GM21367 (cell line): Measurements from ENCODE around the gene C17orf75.
"Not testable (repeated sequence)": the region's sequence is repeated elsewhere in the genome, so short reads cannot be mapped to it uniquely, and the experiment has no call there.

Experiments used
- ATAC-seq: cut with Tn5 transposase; IDR thresholded peaks from one replicate; pipeline ENCODE4 v1.9.1; 2021; ENCODE audit not compliant: unreplicated experiment

The C17orf75 gene

GRCh38 chr17:32345951-32346600 lies 4.1 kb upstream of the C17orf75 start:
- no peak for ATAC-seq

- no peak for ATAC-seq
These were observed 791 bp upstream of the C17orf75 start for GRCh38 chr17:32342603-32343325.

- peak; percentile 22 for ATAC-seq
These were observed 674 bp downstream of the C17orf75 start for GRCh38 chr17:32341141-32341856.

- ATAC-seq, result no peak
These were observed 6.3 kb downstream of the C17orf75 start for GRCh38 chr17:32335687-32336086.

GRCh38 chr17:32335046-32335445 lies 6.9 kb downstream of the C17orf75 start:
- ATAC-seq, result no peak

- ATAC-seq, result no peak
These were observed 8.8 kb downstream of the C17orf75 start for GRCh38 chr17:32333187-32333586.

GRCh38 chr17:32331243-32332040 lies 10.5 kb downstream of the C17orf75 start:
- no peak for ATAC-seq

- ATAC-seq, result no peak
These were observed 11.8 kb downstream of the C17orf75 start for GRCh38 chr17:32330147-32330546.

GRCh38 chr17:32327911-32328310 lies 14.1 kb downstream of the C17orf75 start:
- no peak for ATAC-seq

GRCh38 chr17:32323811-32324491 lies 18.0 kb downstream of the C17orf75 start:
- ATAC-seq, result no peak

GRCh38 chr17:32323046-32323445 lies 18.9 kb downstream of the C17orf75 start:
- no peak for ATAC-seq

- ATAC-seq, result no peak
These were observed 21.1 kb downstream of the C17orf75 start for GRCh38 chr17:32320847-32321246.

- ATAC-seq, result not testable (repeated sequence)
These were observed 21.9 kb downstream of the C17orf75 start for GRCh38 chr17:32320080-32320479.

GRCh38 chr17:32319548-32319905 lies 22.4 kb downstream of the C17orf75 start:
- ATAC-seq, result no peak

GRCh38 chr17:32318071-32318470 lies 23.9 kb downstream of the C17orf75 start:
- ATAC-seq, result no peak

GRCh38 chr17:32317353-32317752 lies 24.6 kb downstream of the C17orf75 start:
- no peak for ATAC-seq

GRCh38 chr17:32316653-32317052 lies 25.3 kb downstream of the C17orf75 start:
- not testable (repeated sequence) for ATAC-seq

- no peak for ATAC-seq
These were observed 26.8 kb downstream of the C17orf75 start for GRCh38 chr17:32315171-32315570.

- ATAC-seq, result no peak
These were observed 27.3 kb downstream of the C17orf75 start for GRCh38 chr17:32314636-32315035.

GRCh38 chr17:32311028-32311536 lies 30.9 kb downstream of the C17orf75 start:
- ATAC-seq, result no peak
